Gastrocnemius medialis (tissue), 4 donors: ENCODE data around the gene SLC17A1.

Experiments used
- POLR2A ChIP-seq, 2 donors: fragments of 450-650 bp; IDR thresholded peaks; one replicate each; pipeline ENCODE4 v1.6.1; 2017; ENCODE audit warnings: antibody characterized with exemption in 2 of 2, mild to moderate bottlenecking in 2 of 2, moderate library complexity in 2 of 2
- TF ChIP-seq, protein P1 (sequence below), 5 experiments: fragments of 450-650 bp in 3 of 5; fragments of 200-600 bp in 2 of 5; sonication (generic) in 2 of 5; IDR thresholded peaks in 4 of 5; conservative IDR thresholded peaks in 1 of 5; 1 replicate in 4 of 5; 2 replicates in 1 of 5; pipeline ENCODE4 v1.5.1; 2016 to 2019; ENCODE audit warnings: antibody characterized with exemption in 5 of 5, mild to moderate bottlenecking in 3 of 5, moderate library complexity in 3 of 5

DNA sequence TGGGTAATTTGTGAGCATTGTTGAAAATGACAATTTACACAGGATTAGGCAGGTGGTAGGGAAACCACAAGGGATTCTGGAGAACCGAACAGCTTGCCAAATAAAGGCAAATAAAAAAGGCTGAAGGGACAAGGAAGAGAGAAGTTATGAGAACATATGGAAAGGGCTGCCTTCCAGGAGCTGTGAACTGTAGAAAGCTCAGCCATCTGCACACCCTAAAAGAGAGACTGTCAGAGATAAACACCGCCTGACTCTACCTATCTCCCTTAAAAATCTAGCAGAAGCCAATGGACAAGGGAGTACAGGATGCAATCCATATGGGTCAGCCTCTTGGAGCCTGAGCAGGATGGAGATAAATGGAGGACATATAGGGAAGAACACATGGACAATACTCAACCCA is 12.7 kb upstream of the SLC17A1 start:
- TF ChIP-seq, protein P1, sequence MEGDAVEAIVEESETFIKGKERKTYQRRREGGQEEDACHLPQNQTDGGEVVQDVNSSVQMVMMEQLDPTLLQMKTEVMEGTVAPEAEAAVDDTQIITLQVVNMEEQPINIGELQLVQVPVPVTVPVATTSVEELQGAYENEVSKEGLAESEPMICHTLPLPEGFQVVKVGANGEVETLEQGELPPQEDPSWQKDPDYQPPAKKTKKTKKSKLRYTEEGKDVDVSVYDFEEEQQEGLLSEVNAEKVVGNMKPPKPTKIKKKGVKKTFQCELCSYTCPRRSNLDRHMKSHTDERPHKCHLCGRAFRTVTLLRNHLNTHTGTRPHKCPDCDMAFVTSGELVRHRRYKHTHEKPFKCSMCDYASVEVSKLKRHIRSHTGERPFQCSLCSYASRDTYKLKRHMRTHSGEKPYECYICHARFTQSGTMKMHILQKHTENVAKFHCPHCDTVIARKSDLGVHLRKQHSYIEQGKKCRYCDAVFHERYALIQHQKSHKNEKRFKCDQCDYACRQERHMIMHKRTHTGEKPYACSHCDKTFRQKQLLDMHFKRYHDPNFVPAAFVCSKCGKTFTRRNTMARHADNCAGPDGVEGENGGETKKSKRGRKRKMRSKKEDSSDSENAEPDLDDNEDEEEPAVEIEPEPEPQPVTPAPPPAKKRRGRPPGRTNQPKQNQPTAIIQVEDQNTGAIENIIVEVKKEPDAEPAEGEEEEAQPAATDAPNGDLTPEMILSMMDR (IDR thresholded peaks at IDR 0.05 in 4 of 5, conservative IDR thresholded peaks at IDR 0.05 in 1 of 5) = no peak
- no peak for TF ChIP-seq POLR2A (IDR thresholded peaks at IDR 0.05)
